ENCODE measurements around the gene OR12D2.

DNA sequence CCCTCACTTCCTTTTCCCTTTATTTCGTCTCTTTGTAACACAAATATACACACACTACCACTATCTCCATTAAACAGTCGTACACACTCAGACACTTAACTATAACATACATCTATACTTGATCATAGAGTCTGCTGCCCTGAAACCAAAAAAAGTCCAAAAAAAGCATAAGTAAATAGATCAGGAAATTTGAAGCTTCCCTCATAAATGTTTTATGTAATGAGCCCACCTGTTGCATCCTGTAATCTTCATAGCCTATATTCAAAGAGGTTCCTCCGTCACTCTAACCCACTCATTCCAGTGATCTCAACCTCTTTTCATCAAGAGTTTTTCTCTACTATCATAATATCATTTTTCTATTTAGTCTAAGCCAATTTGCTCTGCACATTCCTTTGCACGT is 6.9 kb upstream of the OR12D2 start:
- no peak for TF ChIP-seq ZNF274 (IDR thresholded peaks at IDR 0.05; ENCODE audit: low read length)
- TF ChIP-seq ZNF274 (tag by site-specific recombination; IDR thresholded peaks at IDR 0.05; ENCODE audit: borderline replicate concordance): no peak
- TF ChIP-seq, protein P1, sequence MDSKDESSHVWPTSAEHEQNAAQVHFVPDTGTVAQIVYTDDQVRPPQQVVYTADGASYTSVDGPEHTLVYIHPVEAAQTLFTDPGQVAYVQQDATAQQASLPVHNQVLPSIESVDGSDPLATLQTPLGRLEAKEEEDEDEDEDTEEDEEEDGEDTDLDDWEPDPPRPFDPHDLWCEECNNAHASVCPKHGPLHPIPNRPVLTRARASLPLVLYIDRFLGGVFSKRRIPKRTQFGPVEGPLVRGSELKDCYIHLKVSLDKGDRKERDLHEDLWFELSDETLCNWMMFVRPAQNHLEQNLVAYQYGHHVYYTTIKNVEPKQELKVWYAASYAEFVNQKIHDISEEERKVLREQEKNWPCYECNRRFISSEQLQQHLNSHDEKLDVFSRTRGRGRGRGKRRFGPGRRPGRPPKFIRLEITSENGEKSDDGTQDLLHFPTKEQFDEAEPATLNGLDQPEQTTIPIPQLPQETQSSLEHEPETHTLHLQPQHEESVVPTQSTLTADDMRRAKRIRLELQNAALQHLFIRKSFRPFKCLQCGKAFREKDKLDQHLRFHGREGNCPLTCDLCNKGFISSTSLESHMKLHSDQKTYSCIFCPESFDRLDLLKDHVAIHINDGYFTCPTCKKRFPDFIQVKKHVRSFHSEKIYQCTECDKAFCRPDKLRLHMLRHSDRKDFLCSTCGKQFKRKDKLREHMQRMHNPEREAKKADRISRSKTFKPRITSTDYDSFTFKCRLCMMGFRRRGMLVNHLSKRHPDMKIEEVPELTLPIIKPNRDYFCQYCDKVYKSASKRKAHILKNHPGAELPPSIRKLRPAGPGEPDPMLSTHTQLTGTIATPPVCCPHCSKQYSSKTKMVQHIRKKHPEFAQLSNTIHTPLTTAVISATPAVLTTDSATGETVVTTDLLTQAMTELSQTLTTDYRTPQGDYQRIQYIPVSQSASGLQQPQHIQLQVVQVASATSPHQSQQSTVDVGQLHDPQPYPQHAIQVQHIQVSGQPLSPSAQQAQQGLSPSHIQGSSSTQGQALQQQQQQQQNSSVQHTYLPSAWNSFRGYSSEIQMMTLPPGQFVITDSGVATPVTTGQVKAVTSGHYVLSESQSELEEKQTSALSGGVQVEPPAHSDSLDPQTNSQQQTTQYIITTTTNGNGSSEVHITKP (tag by site-specific recombination; IDR thresholded peaks at IDR 0.05): no peak
- TF ChIP-seq CTCF (tag by site-specific recombination; IDR thresholded peaks at IDR 0.05): no peak
- TF ChIP-seq SP2 (tag by site-specific recombination; IDR thresholded peaks at IDR 0.05): no peak
- no peak for TF ChIP-seq YY1 (tag by site-specific recombination; IDR thresholded peaks at IDR 0.05)
- no peak for TF ChIP-seq ZNF488 (tag by site-specific recombination; IDR thresholded peaks at IDR 0.05)
- no peak for TF ChIP-seq ZFP3 (tag by site-specific recombination; IDR thresholded peaks at IDR 0.05; ENCODE audit: low read depth)

Data from HEK293 (cell line).